Naive thymus-derived CD4-positive, alpha-beta T cell (primary cell): ENCODE measurements around the gene SIL1. TPM values are rescaled to one million over a fixed set of nuclear protein-coding genes. Genes with fewer than 3 reads are reported as not detected.
A peak's percentile ranks its signal among the peaks of the same experiment; 100 is the strongest.

Source experiments
- ATAC-seq: fragments of 150-1000 bp; cut with Tn5 transposase; 2 replicates; pipeline ENCODE4 v1.10.0; 2021; ENCODE audit warnings: mild to moderate bottlenecking, moderate library complexity
- CTCF ChIA-PET: fragments of 350-600 bp; sonication (Branson Sonifier 250); formaldehyde crosslinking; loops from one replicate; lab custom pipeline; 2021; ENCODE audit warnings: antibody characterized with exemption; lab: Charles Lee
- POLR2A ChIA-PET: fragments of 350-600 bp; sonication (Branson Sonifier 250); formaldehyde crosslinking; loops from one replicate; lab custom pipeline; 2021; ENCODE audit warnings: antibody characterized with exemption, inconsistent platforms; lab: Charles Lee
- DNase-seq, 9 donors: peaks; one replicate each; pipeline versions ENCODE4 v3.0.0 to v3.0.0-alpha.2; 2020 to 2022; ENCODE audit warnings: mixed read lengths in 1 of 9
- H3K27ac ChIP-seq: one replicate; pipeline ENCODE4 v1.7.0; 2013; ENCODE audit warnings: mild to moderate bottlenecking, low read depth, low read length, moderate library complexity
- H3K27me3 ChIP-seq, 2 donors: one replicate each; pipeline ENCODE4 v1.7.0; 2013; ENCODE audit warnings: low read length in 2 of 2, mild to moderate bottlenecking in 2 of 2, moderate library complexity in 2 of 2; ENCODE audit not compliant: control insufficient read depth in 2 of 2, insufficient read depth in 2 of 2
- H3K36me3 ChIP-seq, 3 experiments: 1 replicate in 2 of 3; 2 replicates in 1 of 3; pipeline ENCODE4 v1.7.0; 2013; ENCODE audit warnings: low read length in 3 of 3, mild to moderate bottlenecking in 3 of 3, moderate library complexity in 1 of 3; ENCODE audit not compliant: insufficient read depth in 3 of 3, control insufficient read depth in 2 of 3
- H3K4me1 ChIP-seq, 2 donors: one replicate each; pipeline ENCODE4 v1.7.0; 2013; ENCODE audit warnings: low read length in 2 of 2, mild to moderate bottlenecking in 2 of 2, moderate library complexity in 1 of 2; ENCODE audit not compliant: control insufficient read depth in 2 of 2, insufficient read depth in 2 of 2
- H3K4me3 ChIP-seq: 2 replicates; pipeline ENCODE4 v1.7.0; 2013; ENCODE audit warnings: mild to moderate bottlenecking, low read length
- H3K9me3 ChIP-seq, 3 experiments: 1 replicate in 2 of 3; 2 replicates in 1 of 3; pipeline ENCODE4 v1.7.0; 2013; ENCODE audit warnings: low read length in 3 of 3; ENCODE audit not compliant: control insufficient read depth in 2 of 3
- H3K27ac Mint-ChIP-seq, 9 donors: one replicate each; pipeline ENCODE4 v1.8.0; 2020 to 2022; ENCODE audit warnings: mixed read lengths in 9 of 9, mild to moderate bottlenecking in 8 of 9, moderate library complexity in 5 of 9, inconsistent platforms in 2 of 9
- H3K27me3 Mint-ChIP-seq, 5 donors: one replicate each; pipeline ENCODE4 v1.8.0; 2021 to 2022; ENCODE audit warnings: mixed read lengths in 5 of 5, mild to moderate bottlenecking in 1 of 5
- H3K36me3 Mint-ChIP-seq, 5 donors: one replicate each; pipeline ENCODE4 v1.8.0; 2020 to 2022; ENCODE audit warnings: mixed read lengths in 5 of 5, mild to moderate bottlenecking in 3 of 5, inconsistent platforms in 1 of 5
- H3K4me1 Mint-ChIP-seq, 7 donors: one replicate each; pipeline ENCODE4 v1.8.0; 2020 to 2022; ENCODE audit warnings: mixed read lengths in 7 of 7, mild to moderate bottlenecking in 3 of 7, inconsistent platforms in 1 of 7
- H3K4me3 Mint-ChIP-seq, 10 donors: one replicate each; pipeline ENCODE4 v1.8.0; 2020 to 2022; ENCODE audit warnings: mild to moderate bottlenecking in 10 of 10, mixed read lengths in 10 of 10, moderate library complexity in 6 of 10, inconsistent platforms in 2 of 10
- H3K9me3 Mint-ChIP-seq, 11 donors: one replicate each; pipeline ENCODE4 v1.8.0; 2020 to 2022; ENCODE audit warnings: mixed read lengths in 11 of 11, mild to moderate bottlenecking in 4 of 11, inconsistent platforms in 1 of 11, moderate library complexity in 1 of 11
- intact Hi-C, 2 donors: fragments of 100-400 bp; cut with micrococcal nuclease; formaldehyde crosslinking; loops; one replicate each; pipeline ENCODE4 v1.15.1; 2023
- polyA plus RNA-seq, 2 donors: library from polyadenylated mRNA; unstranded; fragments of 300-500 nt; fragmentation: Illumina TruSeq; gene quantifications; one replicate each; pipeline ENCODE4 v1.2.3, GENCODE V29; 2021
- total RNA-seq, 6 experiments: library from RNA in 5 of 6; stranded (reverse) in 5 of 6; gene quantifications; 1 replicate in 5 of 6; 2 replicates in 1 of 6; pipeline ENCODE4 v1.2.3 and lab custom pipeline; 2021 to 2026

The SIL1 gene
- total and polyA plus RNA-seq, 7 experiments from 2014 or later: 10.6 to 27.1 (median 17.9) TPM

GRCh38 chr5:139104577-139105276, 93.4 kb downstream of the SIL1 start:
- Mint-ChIP-seq H3K4me3 (no peak overlapping the region), H3K27ac (no peak overlapping the region), H3K9me3 (no peaks in the 10 kb centered on the region), H3K36me3 (peaks cover 0 to 40% (median 5%) of the 10 kb centered on the region in 5 donors), H3K4me1 (peaks cover 0 to 12% (median 0%) of the 10 kb centered on the region in 7 donors), H3K27me3 (no peaks in the 10 kb centered on the region)
- ATAC-seq (no peak), DNase-seq (no peak)
- Histone ChIP-seq H3K36me3 (no peaks in the 10 kb centered on the region), H3K27me3 (no peaks in the 10 kb centered on the region), H3K9me3 (no peaks in the 10 kb centered on the region), H3K27ac (no peak overlapping the region), H3K4me1 (no peaks in the 10 kb centered on the region), H3K4me3 (no peak overlapping the region)
- POLR2A ChIA-PET: no interaction called here
- intact Hi-C loops: no loop called here
- CTCF ChIA-PET: no interaction called here

GRCh38 chr5:139103762-139104161, 94.4 kb downstream of the SIL1 start:
- DNase-seq (no peak), ATAC-seq (no peak)
- intact Hi-C loops: no loop called here
- no peaks in the 10 kb centered on the region for H3K27me3 ChIP-seq
- H3K4me3 Mint-ChIP-seq: no peak overlapping the region
- H3K36me3 Mint-ChIP-seq: peaks cover 0 to 46% (median 13%) of the 10 kb centered on the region in 5 donors
- no peak overlapping the region for H3K27ac ChIP-seq
- H3K9me3 Mint-ChIP-seq: no peaks in the 10 kb centered on the region
- H3K4me3 ChIP-seq: no peak overlapping the region
- ChIA-PET POLR2A (no interaction called here), CTCF (no interaction called here)
- H3K27me3 Mint-ChIP-seq: no peaks in the 10 kb centered on the region
- no peaks in the 10 kb centered on the region for H3K4me1 ChIP-seq
- no peaks in the 10 kb centered on the region for H3K36me3 ChIP-seq
- no peaks in the 10 kb centered on the region for H3K9me3 ChIP-seq
- H3K27ac Mint-ChIP-seq: no peak overlapping the region
- peaks cover 0 to 10% (median 0%) of the 10 kb centered on the region in 7 donors for H3K4me1 Mint-ChIP-seq

GRCh38 chr5:139100825-139101224, 97.3 kb downstream of the SIL1 start:
- no peak overlapping the region for H3K4me3 ChIP-seq
- Mint-ChIP-seq H3K27me3 (no peaks in the 10 kb centered on the region), H3K9me3 (peaks cover 0 to 1% (median 0%) of the 10 kb centered on the region in 11 donors), H3K4me3 (no peak overlapping the region), H3K36me3 (peaks cover 0 to 38% (median 16%) of the 10 kb centered on the region in 5 donors), H3K27ac (no peak overlapping the region), H3K4me1 (peaks cover 0 to 10% (median 0%) of the 10 kb centered on the region in 7 donors)
- no peaks in the 10 kb centered on the region for H3K36me3 ChIP-seq
- DNase-seq (no peak), ATAC-seq (no peak)
- no peak overlapping the region for H3K27ac ChIP-seq
- no peaks in the 10 kb centered on the region for H3K27me3 ChIP-seq
- no peaks in the 10 kb centered on the region for H3K4me1 ChIP-seq
- CTCF ChIA-PET: no interaction called here
- intact Hi-C loops: no loop called here
- no peaks in the 10 kb centered on the region for H3K9me3 ChIP-seq
- POLR2A ChIA-PET: no interaction called here

GRCh38 chr5:139094154-139095131, 103.7 kb downstream of the SIL1 start:
- Histone ChIP-seq H3K4me3 (no peak overlapping the region), H3K36me3 (peaks cover 0 to 5% (median 0%) of the 10 kb centered on the region in 3 experiments), H3K4me1 (no peaks in the 10 kb centered on the region), H3K27ac (no peak overlapping the region), H3K9me3 (no peaks in the 10 kb centered on the region), H3K27me3 (no peaks in the 10 kb centered on the region)
- H3K27ac Mint-ChIP-seq: no peak overlapping the region
- H3K36me3 Mint-ChIP-seq: peaks cover 0 to 34% (median 5%) of the 10 kb centered on the region in 5 donors
- H3K27me3 Mint-ChIP-seq: no peaks in the 10 kb centered on the region
- POLR2A ChIA-PET: no interaction called here
- DNase-seq: no peak
- no peak for ATAC-seq
- intact Hi-C loops: no loop called here
- peaks cover 0 to 1% (median 0%) of the 10 kb centered on the region in 11 donors for H3K9me3 Mint-ChIP-seq
- no peak overlapping the region for H3K4me3 Mint-ChIP-seq
- peaks cover 0 to 5% (median 1%) of the 10 kb centered on the region in 7 donors for H3K4me1 Mint-ChIP-seq
- CTCF ChIA-PET: no interaction called here

- Histone ChIP-seq H3K4me3 (no peak overlapping the region), H3K36me3 (peaks cover 0 to 5% (median 0%) of the 10 kb centered on the region in 3 experiments), H3K9me3 (no peaks in the 10 kb centered on the region), H3K27ac (no peak overlapping the region), H3K27me3 (no peaks in the 10 kb centered on the region), H3K4me1 (no peaks in the 10 kb centered on the region)
- H3K9me3 Mint-ChIP-seq: no peaks in the 10 kb centered on the region
- ChIA-PET POLR2A (no interaction called here), CTCF (no interaction called here)
- ATAC-seq: no peak
- peaks cover 4 to 13% (median 9%) of the 10 kb centered on the region in 7 donors for H3K4me1 Mint-ChIP-seq
- intact Hi-C loops: no loop called here
- H3K36me3 Mint-ChIP-seq: peaks cover 0 to 28% (median 6%) of the 10 kb centered on the region in 5 donors
- H3K27me3 Mint-ChIP-seq: no peaks in the 10 kb centered on the region
- DNase-seq: no peak
- no peak overlapping the region for H3K4me3 Mint-ChIP-seq
- no peak overlapping the region for H3K27ac Mint-ChIP-seq
Measured at GRCh38 chr5:139092741-139093343, 105.3 kb downstream of the SIL1 start.

GRCh38 chr5:139091439-139092156, 106.6 kb downstream of the SIL1 start:
- peaks cover 0 to 5% (median 0%) of the 10 kb centered on the region in 3 experiments for H3K36me3 ChIP-seq
- peaks cover 4 to 14% (median 9%) of the 10 kb centered on the region in 7 donors for H3K4me1 Mint-ChIP-seq
- no peak for DNase-seq
- H3K9me3 ChIP-seq: no peaks in the 10 kb centered on the region
- peaks cover 0 to 35% (median 11%) of the 10 kb centered on the region in 5 donors for H3K36me3 Mint-ChIP-seq
- intact Hi-C loops: no loop called here
- H3K9me3 Mint-ChIP-seq: peaks cover 0 to 4% (median 0%) of the 10 kb centered on the region in 11 donors
- no peak for ATAC-seq
- H3K27me3 Mint-ChIP-seq: no peaks in the 10 kb centered on the region
- ChIA-PET POLR2A (no interaction called here), CTCF (no interaction called here)
- H3K27me3 ChIP-seq: no peaks in the 10 kb centered on the region
- no peak overlapping the region for H3K4me3 ChIP-seq
- H3K27ac ChIP-seq: no peak overlapping the region
- peak overlapping the region in 1 of 9 donors; percentile 72 for H3K27ac Mint-ChIP-seq
- H3K4me1 ChIP-seq: no peaks in the 10 kb centered on the region
- no peak overlapping the region for H3K4me3 Mint-ChIP-seq
